Dermis microvascular lymphatic vessel endothelial cell (primary cell): ENCODE data around the gene FAM228B. TPM values are rescaled to one million over a fixed set of nuclear protein-coding genes. Genes with fewer than 3 reads are reported as not detected.
A peak's percentile ranks its signal among the peaks of the same experiment; 100 is the strongest.
"Not testable (repeated sequence)": the region's sequence is repeated elsewhere in the genome, so short reads cannot be mapped to it uniquely, and the experiment has no call there.

ENCODE experiments used
- DNase-seq, 2 donors: peaks; one replicate each; pipeline versions ENCODE4 v3.0.0 to v3.0.0-alpha.2; 2010; ENCODE audit warnings: low read depth in 2 of 2
- total RNA-seq: library from RNA; depleted of rRNA; stranded (reverse); fragments of >200 nt; gene quantifications from 2 replicates; pipeline ENCODE4 v1.2.1, GENCODE V29; 2014

Gene FAM228B
- total RNA-seq, 1 donor from 2014 or later, result 3.0 TPM

DNA sequence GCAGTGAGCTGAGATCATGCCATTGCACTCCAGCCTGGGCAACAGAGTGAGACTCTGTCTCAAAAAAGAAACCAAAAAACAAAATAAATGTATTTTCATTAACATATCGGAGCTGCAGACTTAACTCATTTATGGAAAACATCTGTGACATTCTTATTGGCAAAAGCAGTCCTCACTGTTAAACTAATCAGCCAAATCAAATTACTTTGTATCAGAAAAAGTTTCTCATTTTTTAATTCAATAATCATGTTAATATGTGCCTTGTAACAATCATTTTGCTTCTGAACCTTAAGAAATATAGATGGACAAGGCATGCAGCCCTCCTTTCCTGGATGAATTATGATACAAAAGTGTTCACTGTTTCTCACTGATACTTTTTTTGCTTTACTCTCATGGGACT lies 20.6 kb upstream of the FAM228B start:
- no peak for DNase-seq

DNA sequence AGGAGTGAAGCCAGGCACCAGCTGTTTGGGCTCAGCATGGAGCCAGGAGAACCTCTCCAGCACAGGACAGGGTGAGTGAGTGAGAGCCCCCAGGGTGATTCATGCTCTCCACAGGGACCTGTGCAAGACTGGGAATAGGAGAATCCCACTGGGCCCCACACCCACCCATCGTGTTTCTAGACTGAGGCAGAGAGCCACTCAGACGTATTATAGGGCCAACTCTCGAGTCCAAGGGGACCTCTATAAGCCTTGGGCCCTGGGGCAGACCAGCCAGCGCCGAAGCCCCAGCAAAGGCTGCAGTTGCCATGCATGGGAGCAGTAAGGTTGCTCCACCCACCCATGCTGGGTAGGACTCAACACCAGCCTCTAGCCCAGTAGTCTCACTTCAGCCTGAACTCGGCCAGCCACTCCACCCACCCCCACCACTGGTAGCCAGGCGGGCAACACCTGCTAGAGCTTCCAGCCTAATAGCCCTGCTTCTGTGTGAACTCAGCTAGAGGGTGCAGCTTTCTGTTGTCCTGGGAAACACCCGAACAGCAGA lies 19.1 kb upstream of the FAM228B start:
- no peak for DNase-seq

DNA sequence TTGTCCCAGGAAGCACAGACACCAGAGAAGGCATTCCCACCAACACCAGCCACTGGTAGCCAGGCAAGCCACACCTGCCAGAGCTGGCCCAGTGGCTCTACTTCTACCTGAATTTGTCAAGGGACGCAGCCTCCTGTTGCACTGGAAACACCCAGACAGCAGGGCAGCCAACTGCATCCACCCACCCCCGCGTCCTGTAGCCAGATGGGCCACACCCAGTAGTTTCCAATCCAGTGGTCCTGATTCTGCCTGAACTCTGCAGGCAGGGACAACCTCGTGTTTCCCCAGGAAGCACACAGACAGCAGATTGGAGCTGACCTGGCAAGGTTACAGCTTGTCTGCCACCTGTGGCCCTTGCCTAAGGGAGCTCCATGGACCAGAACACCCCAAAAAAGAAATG lies 18.4 kb upstream of the FAM228B start:
- DNase-seq, result no peak

DNA sequence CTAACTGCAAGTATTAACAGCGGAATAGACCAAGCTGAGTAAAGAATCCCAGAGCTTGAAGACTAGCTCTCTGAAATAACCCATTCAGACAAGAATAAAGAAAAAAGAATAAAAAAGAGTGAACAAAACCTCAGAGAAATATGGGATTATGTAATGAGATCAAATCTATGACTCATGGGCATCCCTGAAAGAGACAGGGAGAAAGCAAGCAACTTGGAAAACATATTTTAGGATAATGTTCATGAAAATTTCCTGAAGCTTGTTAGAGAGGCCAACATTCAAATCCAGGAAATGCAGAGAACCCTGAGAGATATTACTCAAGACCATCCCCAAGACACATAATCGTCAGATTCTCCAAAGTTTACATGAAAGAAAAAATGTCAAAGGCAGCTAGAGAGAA lies 17.5 kb upstream of the FAM228B start:
- DNase-seq, result no peak

DNA sequence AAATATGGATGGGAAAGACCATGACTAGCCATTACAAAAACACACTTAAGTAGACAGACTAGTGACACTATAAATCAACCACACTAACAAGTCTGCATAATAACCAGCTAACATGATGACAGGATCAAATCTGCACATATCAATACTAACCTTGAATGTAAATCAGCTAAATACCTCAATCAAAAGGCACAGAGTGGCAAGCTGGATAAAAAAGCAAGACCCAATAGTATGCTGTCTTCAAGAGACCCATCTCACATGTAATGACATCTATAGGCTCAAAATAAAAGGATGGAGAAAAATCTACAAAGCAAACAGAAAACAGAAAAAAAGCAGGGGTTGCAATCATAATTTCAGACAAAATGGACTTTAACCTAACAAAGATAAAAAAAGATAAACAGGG lies 16.5 kb upstream of the FAM228B start:
- no peak for DNase-seq

DNA sequence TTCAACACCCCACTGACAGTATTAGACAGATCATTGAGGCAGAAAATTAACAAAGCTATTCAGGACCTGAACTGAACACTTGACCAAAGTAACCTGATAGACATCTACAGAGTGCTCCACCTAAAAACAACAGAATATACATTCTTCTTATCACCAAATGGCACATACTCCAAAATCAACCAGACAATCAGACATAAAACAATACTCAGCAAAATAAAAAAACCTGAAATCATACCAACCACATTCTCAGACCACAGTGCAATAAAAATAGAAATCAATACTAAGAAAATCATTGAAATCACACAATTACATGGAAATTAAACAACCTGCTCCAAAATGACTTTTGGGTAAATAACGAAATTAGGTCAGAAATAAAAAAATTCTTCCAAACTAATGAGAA lies 15.9 kb upstream of the FAM228B start:
- DNase-seq, result no peak

DNA sequence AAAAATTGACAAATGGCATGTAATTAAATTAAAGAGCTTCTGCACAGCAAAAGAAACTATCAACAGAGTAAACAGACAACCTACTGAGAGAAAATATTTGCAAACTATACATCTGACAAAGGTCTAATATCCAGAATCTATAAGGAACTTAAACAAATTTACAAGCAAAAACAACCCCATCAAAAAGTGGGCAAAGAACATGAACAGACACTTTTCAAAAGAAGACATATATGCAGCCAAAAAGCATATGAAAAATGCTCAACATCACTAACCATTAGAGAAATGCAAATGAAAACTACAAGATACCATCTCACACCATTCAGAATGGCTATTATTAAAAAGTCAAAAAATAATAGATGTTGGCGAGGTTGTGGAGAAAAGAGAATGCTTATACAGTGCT lies 13.8 kb upstream of the FAM228B start:
- DNase-seq, result not testable (repeated sequence)

DNA sequence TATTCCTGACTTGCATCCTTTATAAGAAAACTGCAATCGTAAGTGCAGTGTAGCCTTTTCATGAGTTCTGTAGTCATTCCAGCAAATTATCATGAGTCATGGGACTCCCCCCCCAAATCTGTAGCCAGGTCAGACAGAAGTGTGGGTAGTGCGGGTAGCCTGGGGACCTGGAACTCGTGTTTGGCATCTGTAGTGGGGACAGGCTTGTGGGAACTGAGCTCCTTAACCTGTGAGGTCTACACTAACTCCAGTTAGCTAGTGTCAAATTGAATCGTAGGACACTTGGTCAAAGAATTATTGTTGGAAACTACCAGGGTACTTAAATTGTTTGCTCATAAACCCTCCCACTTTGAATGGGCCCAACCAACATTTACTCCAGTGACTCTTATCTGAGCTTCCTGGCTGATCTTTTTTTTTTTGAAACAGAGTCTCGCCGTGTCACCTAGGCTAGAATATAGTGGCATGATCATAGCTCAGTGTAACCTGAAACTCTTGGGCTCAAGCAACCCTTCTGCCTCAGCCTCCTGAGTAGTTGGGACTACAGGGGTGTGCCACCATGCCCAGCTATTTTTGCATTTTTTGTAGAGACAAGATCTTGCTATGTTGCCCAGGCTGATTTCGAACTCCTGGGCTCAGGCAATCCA lies 12.5 kb upstream of the FAM228B start:
- DNase-seq, result no peak

DNA sequence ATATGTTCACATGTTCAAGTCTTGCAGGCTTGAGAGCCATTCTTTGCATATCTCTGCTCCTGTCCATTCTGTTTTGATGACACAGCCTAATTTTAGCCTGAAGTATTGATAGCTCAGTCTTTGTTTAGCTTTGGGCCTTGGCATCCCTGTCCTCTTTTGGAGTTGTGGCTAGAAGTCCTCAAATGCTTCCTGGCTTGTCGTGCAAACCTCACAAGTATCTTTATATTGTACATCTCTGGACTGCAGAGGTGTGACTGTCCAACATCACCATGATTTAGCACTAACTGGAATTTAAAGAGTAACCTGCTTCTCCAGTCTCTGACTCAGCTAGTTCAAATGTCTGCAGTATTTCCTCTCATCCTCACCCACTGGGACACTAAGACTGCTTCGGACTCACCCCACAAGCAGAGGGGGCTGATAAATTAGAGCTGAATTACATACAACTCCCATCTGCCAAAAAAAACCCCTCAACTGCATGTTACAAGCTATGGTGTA lies 11.8 kb upstream of the FAM228B start:
- DNase-seq, result no peak

DNA sequence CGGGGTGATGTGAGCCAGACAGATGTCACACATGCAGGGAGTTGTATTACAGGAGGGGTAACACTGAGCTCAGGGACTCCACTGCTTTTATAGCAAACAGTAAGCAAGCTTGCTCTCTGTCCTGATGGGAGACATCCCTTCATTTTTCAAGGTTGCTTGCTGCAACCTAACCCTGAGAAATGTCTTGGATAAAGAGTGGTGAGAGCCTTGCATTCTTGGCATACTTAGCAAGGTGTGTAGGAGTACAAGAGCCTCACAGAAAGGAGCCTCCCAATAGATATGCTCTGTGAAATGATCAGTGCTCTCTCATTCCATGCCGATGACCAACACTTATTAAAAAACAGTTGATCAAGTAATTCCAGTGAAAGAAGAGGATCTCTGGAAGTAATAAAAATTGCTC lies 8.2 kb upstream of the FAM228B start:
- no peak for DNase-seq

DNA sequence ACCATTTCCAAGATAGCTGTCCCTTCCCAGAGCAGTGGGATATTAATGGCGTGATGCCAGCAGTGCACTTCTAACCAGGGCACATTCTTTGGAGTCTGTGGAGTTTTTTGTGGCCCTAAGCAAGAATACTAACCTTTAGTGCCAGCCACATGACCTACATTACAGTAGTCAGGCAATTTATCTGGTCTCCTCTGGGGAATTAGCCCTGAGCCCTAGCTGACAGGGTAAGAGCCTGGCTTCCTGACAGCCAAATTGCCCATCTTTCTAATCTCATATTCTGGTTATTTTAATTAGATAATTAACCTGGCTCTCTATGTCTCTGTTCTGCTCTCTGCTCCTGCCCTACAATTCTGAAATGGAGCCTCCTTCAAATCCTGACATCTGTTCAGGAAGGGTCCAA lies 5.4 kb upstream of the FAM228B start:
- DNase-seq, result no peak

DNA sequence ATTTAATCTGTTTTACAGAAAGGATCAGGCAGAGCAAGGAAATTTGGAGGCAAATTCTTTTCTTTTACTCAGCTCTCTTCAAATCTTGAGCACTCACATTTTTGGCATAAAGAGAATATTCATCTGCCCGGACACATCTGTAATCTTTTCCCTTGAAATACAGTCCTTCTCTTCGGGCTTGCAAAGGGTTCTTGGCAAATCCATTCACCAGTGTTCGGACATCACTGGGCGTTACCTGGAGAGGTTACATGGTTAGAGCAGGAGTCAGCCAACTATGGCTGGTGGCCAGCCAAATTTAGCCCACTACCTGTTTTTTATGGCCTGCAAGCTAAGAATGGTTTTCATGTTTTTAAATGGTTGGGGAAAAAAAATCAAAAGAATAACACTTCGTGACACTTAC lies 2.2 kb upstream of the FAM228B start:
- no peak for DNase-seq

DNA sequence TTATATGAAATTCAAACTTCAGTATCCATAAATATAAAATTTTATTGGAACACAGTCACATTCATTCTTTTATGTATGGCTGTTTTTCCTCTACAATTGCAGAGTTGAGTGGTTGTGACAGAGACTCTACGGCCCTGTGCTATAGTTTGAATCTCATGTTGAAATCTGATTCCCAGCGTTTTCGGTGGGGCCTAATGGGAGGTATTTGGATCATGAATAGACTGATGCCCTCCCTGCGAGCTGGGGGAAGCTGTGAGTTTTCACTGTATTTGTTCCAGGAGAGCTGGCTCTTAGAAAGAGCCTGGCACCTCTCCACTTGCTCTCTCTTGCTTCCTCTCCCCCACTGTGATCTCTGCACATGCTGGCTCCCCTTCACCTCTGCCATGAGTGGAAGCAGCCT lies 1.8 kb upstream of the FAM228B start:
- DNase-seq, result no peak

DNA sequence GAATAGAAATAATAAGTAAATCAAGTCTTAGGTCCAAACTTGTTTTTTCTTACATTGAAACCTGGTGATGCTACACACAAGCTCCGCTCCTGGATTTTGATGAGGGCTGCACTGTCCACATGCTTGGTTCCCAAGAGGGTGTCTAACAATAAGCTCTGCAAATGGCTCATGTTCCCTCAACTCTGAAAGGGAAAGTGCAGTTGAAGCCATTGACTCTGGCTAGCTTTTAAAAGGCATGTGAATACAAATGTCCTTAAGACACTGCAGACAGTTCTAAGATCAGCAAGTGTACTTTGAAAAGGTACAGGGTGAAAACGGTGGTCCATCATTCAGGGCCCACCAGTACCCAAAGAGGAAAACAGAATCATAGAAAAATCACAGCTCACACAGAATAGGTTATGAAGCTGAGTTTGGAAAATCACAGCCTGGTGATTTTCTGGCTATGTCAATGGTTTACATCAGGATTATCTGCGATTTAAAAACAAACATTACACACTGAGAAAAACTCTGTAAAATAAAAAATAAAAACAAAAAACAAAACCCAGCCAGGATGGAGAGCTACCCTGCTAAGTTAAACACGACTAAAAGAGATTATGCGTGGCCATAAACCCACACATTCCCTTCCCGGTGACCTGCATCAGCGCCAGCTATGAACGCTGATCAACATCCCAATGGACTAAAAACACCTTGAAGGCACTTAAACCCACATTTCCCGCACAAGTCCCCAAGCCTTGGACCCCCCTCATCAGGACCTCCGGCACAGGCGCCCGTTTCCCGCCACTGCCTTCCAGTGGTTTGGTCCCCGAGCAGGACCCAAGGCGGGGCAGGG lies 689 bp upstream of the FAM228B start:
- DNase-seq, result no peak

DNA sequence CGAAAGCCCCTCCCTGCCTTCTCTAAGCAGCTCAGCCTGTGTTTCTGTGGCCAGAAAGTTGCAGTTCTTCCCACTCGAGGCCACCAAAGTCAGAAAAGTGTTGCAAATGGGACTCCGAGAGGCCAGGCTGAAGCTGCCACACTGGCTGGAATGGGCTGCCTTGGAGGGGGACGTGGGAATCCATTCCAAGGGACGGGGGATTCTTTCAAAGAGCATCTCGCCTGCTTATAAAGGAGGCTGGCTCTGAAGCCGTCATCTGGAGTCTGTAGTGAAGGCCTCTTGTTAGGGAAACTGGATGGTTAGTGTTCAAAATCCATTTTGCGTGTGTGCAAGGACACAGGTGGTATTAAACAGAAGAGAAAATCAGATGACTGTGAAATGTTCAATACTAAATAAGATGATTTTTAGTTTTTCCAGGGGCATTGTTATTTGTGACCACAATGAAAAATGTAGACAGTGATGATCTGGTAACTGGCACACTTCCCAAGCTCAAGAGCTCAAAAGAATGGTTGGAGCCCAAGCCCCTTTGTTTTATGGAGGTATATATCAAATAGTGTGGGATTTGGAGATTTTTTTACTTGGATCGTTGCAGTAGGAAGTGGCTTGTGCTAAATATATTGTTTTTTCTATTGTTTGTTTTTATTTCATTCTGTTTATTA lies 782 bp downstream of the FAM228B start:
- DNase-seq, result peak in 1 of 2 donors; percentile 44

DNA sequence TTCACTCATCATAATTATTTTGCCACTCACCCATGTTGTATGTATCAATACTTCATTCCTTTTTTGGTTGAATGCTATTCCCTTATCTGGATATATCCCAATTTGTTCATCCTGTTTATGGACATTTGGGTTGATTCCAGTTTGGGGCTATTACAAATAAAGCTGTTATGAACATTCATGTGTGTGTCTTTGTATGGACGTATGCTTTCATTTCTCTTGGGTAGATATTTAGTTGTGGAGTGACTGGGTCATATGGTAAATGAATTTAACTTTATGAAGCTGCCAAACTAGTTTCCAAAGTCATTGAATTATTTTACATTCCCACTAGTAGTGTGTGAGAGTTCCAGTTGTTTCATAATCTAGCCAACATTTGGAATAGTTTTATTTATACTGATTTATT lies 2.7 kb downstream of the FAM228B start:
- DNase-seq, result no peak

DNA sequence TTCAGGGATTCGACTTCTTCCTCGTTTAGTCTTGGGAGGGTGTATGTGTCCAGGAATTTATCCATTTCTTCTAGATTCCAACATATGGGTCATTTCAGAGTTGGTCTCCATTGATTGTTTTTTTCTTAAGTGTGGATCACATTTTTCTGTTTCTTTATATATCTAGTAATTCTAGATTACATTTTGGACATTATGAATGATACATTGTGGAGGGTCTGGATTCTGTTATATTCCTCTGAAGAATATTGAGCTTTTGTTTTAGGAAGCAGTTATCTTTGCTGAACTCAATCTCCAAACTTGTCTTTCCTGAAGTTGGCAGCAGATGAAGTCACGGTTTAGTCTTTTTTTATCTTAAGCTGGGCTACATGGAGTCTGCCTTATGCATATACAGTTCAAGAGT lies 9.3 kb downstream of the FAM228B start:
- DNase-seq, result no peak

DNA sequence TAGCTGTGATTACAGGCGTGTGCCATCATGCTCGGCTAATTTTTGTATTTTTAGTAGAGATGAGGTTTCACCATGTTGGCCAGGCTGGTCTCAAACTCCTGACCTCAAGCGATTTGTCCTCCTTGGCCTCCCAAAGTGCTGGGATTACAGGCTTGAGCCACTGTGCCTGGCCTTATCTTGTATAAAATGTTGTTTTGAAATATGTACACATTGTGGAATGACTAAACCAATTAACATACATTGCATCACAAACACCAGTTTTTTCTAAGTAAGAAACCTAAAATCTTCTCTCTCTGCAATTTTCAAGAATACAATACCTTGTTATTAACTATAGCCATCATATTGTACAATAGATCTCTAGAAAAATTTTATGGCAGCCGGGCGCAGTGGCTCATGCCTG lies 17.0 kb downstream of the FAM228B start:
- not testable (repeated sequence) for DNase-seq

DNA sequence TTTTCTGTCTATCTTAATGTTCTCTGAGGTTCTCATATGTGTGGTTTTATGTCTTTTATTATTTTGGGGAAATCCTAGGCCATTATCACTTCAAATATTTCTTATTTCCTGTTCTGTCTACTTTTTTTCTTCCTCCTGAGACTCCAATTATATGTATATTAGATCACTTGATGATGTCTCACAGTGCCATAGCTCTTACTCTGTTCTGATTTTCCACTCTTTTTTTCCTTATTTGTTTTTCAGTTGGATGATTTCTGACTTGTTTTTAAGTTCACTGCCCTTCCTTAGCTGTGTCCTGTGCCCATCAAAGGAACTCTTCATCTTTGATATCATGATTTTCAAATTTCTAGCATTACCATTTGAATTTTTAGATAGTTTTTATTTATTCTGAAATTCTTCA lies 24.1 kb downstream of the FAM228B start:
- DNase-seq, result no peak

DNA sequence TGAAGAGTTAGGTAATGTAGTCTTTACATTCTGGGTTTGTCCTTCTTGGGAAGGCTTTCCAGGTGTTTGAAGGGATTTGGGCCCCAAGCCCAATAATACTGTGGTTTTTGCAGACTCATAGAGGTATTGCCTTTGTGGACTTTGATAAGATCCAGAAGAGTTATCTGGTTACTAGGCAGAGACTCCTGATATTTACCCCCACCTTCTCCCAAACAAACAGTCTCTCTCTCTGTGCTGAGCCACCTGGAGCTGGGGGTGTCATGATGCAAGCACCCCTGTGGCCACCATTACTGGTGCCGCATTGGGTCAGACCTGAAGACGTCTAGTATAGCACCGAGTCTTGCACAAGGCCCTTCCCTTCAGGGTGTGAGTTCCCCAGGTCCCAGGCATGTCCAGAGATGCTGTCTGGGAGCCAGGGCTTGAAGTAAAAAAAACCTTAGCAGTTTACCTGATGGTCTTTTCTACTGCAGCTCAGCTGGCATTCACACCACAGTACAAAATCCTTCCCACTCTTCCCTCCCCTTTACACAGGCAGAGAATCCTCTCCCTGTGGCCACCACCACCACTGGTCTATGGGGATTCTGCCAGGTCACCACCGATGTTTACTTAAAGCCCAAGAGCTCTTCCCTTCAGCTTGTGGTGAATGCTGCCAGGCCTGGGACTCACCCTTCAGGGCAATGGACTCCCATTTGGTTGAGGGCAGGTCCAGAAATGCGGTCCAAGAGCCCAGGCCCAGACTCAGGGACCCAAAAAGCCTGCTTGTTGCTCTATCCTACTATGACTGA lies 29.3 kb downstream of the FAM228B start:
- DNase-seq, result no peak

DNA sequence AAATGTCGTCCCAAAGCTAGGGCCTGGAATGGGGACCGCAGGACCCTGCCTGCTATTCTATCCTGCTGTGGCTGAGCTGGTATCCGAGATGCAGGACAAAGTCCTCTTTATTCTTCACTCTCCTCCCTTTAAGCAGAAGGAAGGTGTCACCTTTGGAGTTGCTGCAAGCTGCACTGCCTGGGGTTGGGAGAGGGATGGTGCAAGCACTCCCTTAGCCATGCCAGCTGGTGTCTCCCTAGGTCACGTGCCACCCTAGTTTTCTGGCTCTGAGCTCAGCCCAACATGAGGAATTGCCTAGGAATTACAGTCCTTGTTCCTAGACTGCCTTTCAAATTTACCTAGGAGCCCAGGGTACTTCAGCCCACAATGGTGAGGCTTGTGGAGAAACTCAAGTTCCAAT lies 30.2 kb downstream of the FAM228B start:
- no peak for DNase-seq

DNA sequence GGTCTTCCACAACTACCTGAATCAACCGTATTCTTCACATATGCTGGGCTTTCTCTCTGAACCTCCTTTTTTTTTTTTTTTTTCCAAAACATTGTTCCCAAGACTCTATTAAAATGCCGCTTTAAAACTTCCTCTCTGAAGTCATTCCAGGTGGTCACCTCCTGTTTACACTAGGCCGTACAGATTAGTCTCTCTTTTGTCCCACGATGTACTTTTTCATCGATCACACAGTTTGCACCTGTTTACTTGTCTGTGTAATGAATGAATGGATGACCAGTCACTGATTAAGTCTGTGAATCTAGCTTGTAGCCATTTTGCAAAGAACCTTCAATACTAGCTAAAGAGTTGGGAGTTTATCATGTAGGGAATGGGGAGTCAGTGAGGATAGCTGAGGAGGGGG lies 34.9 kb downstream of the FAM228B start:
- no peak for DNase-seq
